Measurements from ENCODE around the gene SYT7.

The SYT7 gene

GRCh38 chr11:61536676-61537270 lies 44.1 kb downstream of the SYT7 start:
- no peak for DNase-seq (ENCODE audit: low read depth)

- no peak for DNase-seq (ENCODE audit: low read depth)
Observed at GRCh38 chr11:61535998-61536675, 44.7 kb downstream of the SYT7 start.

GRCh38 chr11:61534933-61535839 lies 45.7 kb downstream of the SYT7 start:
- DNase-seq (ENCODE audit: low read depth), result no peak

GRCh38 chr11:61534025-61534932 lies 46.6 kb downstream of the SYT7 start:
- no peak for DNase-seq (ENCODE audit: low read depth)

GRCh38 chr11:61533401-61533800 lies 47.5 kb downstream of the SYT7 start:
- DNase-seq (ENCODE audit: low read depth), result no peak

GRCh38 chr11:61533039-61533375 lies 47.9 kb downstream of the SYT7 start:
- DNase-seq (ENCODE audit: low read depth), result no peak

GRCh38 chr11:61532134-61533038 lies 48.5 kb downstream of the SYT7 start:
- no peak for DNase-seq (ENCODE audit: low read depth)

GRCh38 chr11:61531044-61531443 lies 49.8 kb downstream of the SYT7 start:
- DNase-seq (ENCODE audit: low read depth), result no peak

- no peak for DNase-seq (ENCODE audit: low read depth)
Observed at GRCh38 chr11:61529537-61530225, 51.2 kb downstream of the SYT7 start.

GRCh38 chr11:61528114-61528513 lies 52.8 kb downstream of the SYT7 start:
- DNase-seq (ENCODE audit: low read depth), result no peak

GRCh38 chr11:61526956-61527731 lies 53.7 kb downstream of the SYT7 start:
- DNase-seq (ENCODE audit: low read depth), result no peak

GRCh38 chr11:61526229-61526628 lies 54.6 kb downstream of the SYT7 start:
- DNase-seq (ENCODE audit: low read depth), result no peak

GRCh38 chr11:61524963-61525587 lies 55.8 kb downstream of the SYT7 start:
- no peak for DNase-seq (ENCODE audit: low read depth)

GRCh38 chr11:61524446-61524845 lies 56.4 kb downstream of the SYT7 start:
- DNase-seq (ENCODE audit: low read depth), result no peak

- DNase-seq (ENCODE audit: low read depth), result no peak
Observed at GRCh38 chr11:61522881-61523280, 58.0 kb downstream of the SYT7 start.

- DNase-seq (ENCODE audit: low read depth), result no peak
Observed at GRCh38 chr11:61518032-61518795, 62.7 kb downstream of the SYT7 start.

- DNase-seq (ENCODE audit: low read depth), result no peak
Observed at GRCh38 chr11:61516675-61517572, 64.0 kb downstream of the SYT7 start.
